Mesothelial cell of epicardium (in vitro differentiated cells): ENCODE measurements around the gene LAMA3. TPM values are rescaled to one million over a fixed set of nuclear protein-coding genes. Genes with fewer than 3 reads are reported as not detected.

Source experiments
- DNase-seq, 2 experiments: peaks; one replicate each; pipeline ENCODE4 v3.0.0; 2021; ENCODE audit warnings: low spot score in 2 of 2; ENCODE audit not compliant: unreplicated experiment in 2 of 2
- H3K27ac Mint-ChIP-seq: 2 replicates; pipeline ENCODE4 v1.8.0; 2021; ENCODE audit warnings: mixed read lengths
- H3K27me3 Mint-ChIP-seq: 2 replicates; pipeline ENCODE4 v1.8.0; 2021; ENCODE audit warnings: low read depth, mixed read lengths
- H3K36me3 Mint-ChIP-seq: 2 replicates; pipeline ENCODE4 v1.8.0; 2021; ENCODE audit warnings: mixed read lengths
- H3K4me1 Mint-ChIP-seq: 2 replicates; pipeline ENCODE4 v1.8.0; 2021; ENCODE audit warnings: mixed read lengths
- H3K4me3 Mint-ChIP-seq: 2 replicates; pipeline ENCODE4 v1.8.0; 2021; ENCODE audit warnings: mild to moderate bottlenecking, moderate library complexity, mixed read lengths
- H3K9me3 Mint-ChIP-seq: 2 replicates; pipeline ENCODE4 v1.8.0; 2021; ENCODE audit warnings: mixed read lengths
- total RNA-seq: library from RNA; stranded (reverse); gene quantifications from 3 replicates; pipeline ENCODE4 v1.2.1, GENCODE V29; 2021
- TF ChIP-seq, protein P1 (sequence below): fragments of 200-600 bp; sonication (generic); IDR thresholded peaks from one replicate; pipeline ENCODE4 v1.5.0; 2021; ENCODE audit warnings: antibody characterized with exemption; ENCODE audit not compliant: unreplicated experiment

The LAMA3 gene
- total RNA-seq, 1 donor from 2014 or later = 6.7 TPM

GRCh38 chr18:23756590-23757436 is 67.6 kb downstream of the LAMA3 start:
- Mint-ChIP-seq H3K27ac (peak overlapping the region; percentile 21), H3K9me3 (no peaks in the 10 kb centered on the region), H3K4me3 (no peak overlapping the region), H3K36me3 (no peaks in the 10 kb centered on the region), H3K27me3 (no peaks in the 10 kb centered on the region), H3K4me1 (peaks cover 10% of the 10 kb centered on the region)
- DNase-seq = no peak
- TF ChIP-seq, protein P1, sequence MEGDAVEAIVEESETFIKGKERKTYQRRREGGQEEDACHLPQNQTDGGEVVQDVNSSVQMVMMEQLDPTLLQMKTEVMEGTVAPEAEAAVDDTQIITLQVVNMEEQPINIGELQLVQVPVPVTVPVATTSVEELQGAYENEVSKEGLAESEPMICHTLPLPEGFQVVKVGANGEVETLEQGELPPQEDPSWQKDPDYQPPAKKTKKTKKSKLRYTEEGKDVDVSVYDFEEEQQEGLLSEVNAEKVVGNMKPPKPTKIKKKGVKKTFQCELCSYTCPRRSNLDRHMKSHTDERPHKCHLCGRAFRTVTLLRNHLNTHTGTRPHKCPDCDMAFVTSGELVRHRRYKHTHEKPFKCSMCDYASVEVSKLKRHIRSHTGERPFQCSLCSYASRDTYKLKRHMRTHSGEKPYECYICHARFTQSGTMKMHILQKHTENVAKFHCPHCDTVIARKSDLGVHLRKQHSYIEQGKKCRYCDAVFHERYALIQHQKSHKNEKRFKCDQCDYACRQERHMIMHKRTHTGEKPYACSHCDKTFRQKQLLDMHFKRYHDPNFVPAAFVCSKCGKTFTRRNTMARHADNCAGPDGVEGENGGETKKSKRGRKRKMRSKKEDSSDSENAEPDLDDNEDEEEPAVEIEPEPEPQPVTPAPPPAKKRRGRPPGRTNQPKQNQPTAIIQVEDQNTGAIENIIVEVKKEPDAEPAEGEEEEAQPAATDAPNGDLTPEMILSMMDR = no peak

- Mint-ChIP-seq H3K4me3 (no peak overlapping the region), H3K27ac (no peak overlapping the region), H3K9me3 (no peaks in the 10 kb centered on the region), H3K4me1 (peaks cover 10% of the 10 kb centered on the region), H3K36me3 (no peaks in the 10 kb centered on the region), H3K27me3 (no peaks in the 10 kb centered on the region)
- no peak for DNase-seq
- TF ChIP-seq, protein P1 = no peak
Observed at GRCh38 chr18:23757437-23757733, 68.1 kb downstream of the LAMA3 start.

DNA sequence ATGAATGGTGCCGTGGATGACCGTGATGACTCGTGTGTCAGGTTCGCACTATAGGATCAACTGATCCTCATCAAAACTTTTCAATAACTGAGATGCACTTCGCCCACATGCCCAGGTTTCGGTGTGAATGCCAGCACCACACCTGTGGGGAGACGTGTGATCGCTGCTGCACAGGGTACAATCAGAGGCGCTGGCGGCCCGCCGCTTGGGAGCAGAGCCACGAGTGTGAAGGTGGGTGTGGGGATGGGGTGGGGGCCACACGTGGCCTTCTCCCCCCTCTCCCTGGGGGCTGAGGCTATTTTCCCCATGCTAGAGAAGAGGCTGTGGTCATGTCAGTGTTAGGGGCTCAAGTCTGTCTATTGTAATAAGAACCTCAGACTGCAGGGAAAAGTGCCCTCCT is 69.0 kb downstream of the LAMA3 start:
- H3K9me3 Mint-ChIP-seq = no peaks in the 10 kb centered on the region
- no peak overlapping the region for H3K4me3 Mint-ChIP-seq
- no peak for DNase-seq
- peaks cover 9% of the 10 kb centered on the region for H3K4me1 Mint-ChIP-seq
- no peaks in the 10 kb centered on the region for H3K36me3 Mint-ChIP-seq
- no peaks in the 10 kb centered on the region for H3K27me3 Mint-ChIP-seq
- TF ChIP-seq, protein P1 = no peak
- no peak overlapping the region for H3K27ac Mint-ChIP-seq

DNA sequence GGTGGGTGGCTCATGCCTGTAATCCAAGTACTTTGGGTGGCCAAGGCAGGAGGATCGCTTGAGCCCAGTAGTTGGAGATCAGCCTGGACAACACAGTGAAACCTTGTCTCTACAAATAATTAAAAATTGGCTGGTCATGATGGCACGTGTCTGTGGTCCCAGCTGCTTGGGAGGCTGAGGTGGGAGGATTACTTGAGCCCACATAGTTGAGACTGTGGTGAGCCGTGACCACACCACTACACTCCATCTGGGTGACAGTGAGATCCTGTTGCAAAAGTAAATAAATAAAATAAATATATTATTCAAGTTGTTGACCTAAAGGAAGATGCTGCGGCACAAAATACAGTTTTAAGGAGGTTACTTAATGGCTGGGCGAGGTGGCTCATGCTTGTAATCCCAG is 72.7 kb downstream of the LAMA3 start:
- TF ChIP-seq, protein P1 = no peak
- Mint-ChIP-seq H3K27ac (no peak overlapping the region), H3K27me3 (no peaks in the 10 kb centered on the region), H3K4me1 (peaks cover 16% of the 10 kb centered on the region), H3K36me3 (peaks cover 2% of the 10 kb centered on the region), H3K4me3 (no peak overlapping the region), H3K9me3 (peaks cover 7% of the 10 kb centered on the region)
- DNase-seq = no peak

DNA sequence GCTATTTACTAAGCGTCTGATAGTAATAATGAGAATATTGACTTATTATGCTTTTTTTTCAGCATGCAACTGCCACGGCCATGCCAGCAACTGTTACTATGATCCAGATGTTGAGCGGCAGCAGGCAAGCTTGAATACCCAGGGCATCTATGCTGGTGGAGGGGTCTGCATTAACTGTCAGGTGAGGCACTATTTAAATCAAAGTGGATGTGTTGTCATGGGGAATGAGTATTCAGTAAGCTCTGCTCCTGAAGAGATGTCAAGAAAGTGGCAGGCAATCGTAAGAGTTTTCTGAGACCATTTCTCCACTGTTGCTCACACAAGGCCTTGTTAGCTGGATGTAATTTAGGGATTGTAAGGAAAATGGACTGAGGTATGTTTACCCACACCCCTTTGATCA is 74.1 kb downstream of the LAMA3 start:
- Mint-ChIP-seq H3K36me3 (peaks cover 13% of the 10 kb centered on the region), H3K9me3 (peaks cover 15% of the 10 kb centered on the region)
- TF ChIP-seq, protein P1 = no peak

More for the DNA sequence above, 74.1 kb downstream of the LAMA3 start:
- no peak for DNase-seq
- Mint-ChIP-seq H3K27ac (peak overlapping the region; percentile 0), H3K4me3 (no peak overlapping the region), H3K4me1 (peaks cover 9% of the 10 kb centered on the region), H3K27me3 (no peaks in the 10 kb centered on the region)
